NCI-H82 (cell line): ENCODE measurements around the gene TOP1.
A peak's percentile ranks its signal among the peaks of the same experiment; 100 is the strongest.

ENCODE experiments used
- DNase-seq: peaks from one replicate; lab custom pipeline; 2025; lab: John Stamatoyannopoulos, UW

TOP1 gene

GRCh38 chr20:41004531-41005360 lies 23.9 kb upstream of the TOP1 start:
- peak; percentile 92 for DNase-seq

GRCh38 chr20:41005361-41005729 lies 23.3 kb upstream of the TOP1 start:
- peak; percentile 81 for DNase-seq

DNA sequence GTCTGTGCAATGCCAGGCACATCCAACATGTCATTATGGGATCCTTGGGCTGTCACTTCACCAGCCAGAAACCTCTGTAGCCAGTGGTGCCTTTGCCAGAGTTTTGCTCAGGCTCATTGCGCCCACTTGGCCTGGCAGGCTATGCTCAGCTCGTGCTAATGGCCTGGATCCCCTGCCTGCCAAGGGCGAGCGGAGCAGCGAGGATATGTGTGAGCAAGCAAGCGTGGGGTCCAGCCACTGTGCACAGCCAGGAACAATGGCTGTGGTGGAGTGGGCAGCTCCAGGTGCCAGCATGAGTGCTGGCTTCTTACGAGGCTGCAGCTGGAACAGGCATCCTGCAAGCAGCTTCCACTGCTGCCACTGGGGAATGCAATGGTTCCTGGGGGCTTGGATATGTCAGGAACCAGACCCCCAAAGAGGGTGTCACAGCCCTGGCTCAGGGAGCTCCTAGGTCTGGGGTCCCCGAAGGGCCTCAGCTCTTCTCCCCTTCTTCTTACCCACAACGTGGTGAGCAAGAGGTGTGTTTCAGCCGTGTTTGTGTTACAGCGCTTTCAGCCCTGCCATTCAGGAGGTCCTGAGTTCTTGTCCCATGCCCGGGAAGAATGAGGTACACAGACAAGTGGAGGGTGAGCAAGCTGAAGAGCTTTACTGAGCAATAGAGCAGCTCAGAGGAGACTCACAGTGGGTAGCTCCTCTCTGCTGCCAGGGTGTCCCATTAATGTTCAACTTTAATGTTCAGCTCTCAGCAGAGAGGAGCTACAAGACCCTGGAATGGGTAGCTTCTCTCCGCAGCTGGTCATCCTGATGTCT lies 22.3 kb upstream of the TOP1 start:
- DNase-seq, result no peak

DNA sequence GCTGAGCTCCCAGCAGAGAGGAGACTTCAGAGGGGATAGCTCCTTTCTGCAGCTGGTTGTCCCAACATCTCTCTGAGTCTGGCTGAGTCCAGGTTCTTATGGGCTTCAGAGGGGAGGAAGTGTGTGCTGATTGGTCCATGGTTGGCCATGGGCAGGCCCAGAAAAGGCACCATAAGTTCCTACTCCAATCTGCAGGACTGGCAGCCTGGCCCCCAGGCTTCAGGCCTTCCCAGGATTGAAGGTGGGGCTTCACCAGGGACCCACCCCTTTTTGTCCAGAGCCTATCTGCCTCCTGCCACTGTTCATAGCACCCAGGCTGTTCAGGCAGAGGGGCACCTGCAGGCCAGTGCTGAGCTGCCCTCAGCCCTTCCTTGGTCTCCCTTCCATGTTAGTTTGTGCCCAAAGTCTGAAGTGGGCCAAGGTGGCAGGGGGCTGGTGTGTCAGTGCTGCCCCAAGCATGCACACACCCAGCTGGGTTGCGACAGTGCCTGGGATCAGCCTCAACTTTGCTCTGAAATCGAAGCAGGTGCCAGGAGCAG lies 21.6 kb upstream of the TOP1 start:
- DNase-seq, result no peak

- DNase-seq, result no peak
Observed at GRCh38 chr20:41007481-41007880, 21.1 kb upstream of the TOP1 start.

DNA sequence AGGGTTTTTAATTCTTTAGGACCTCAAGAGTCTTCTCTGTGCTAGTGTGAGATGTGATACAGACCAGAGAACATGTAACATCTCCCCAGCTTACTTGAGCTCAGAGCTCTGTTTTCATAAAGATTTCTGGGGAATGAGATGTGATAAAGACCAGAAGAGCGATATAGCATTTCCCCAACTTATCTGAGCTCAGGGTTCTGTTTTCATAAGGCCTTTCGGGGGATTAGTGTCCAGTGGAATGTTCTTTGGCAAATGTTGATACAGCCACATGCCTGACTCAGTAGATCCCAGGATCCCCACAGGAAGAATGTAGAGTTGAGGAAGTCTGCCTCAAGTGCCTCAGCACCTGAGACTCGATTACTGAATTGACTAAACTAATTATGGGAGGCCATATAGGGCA lies 18.7 kb upstream of the TOP1 start:
- DNase-seq, result no peak

- DNase-seq, result no peak
Observed at GRCh38 chr20:41011551-41012067, 17.0 kb upstream of the TOP1 start.

DNA sequence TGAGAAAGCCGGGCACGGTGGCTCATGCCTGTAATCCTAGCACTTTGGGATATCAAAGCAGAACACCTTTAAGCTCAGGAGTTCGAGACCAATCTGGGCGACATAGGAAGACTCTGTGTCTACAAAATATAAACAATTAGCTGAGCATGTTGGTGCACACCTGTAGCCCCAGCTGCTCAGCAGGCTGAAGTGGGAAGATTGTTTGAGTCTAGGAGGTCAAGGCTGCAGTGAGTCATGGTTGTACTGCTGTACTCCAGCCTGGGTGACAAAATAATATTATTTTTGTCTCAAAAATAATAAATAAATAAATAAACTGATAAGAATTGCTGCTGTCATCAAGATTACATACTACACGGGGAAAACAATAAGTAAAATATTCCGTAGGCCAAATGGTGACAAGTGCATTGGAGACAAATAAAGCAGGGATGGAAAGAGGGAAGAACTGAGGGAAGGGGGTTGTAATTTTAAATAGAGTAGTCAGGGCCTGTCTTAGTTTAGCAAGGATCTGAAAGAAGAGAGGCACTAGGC lies 14.0 kb upstream of the TOP1 start:
- no peak for DNase-seq

DNA sequence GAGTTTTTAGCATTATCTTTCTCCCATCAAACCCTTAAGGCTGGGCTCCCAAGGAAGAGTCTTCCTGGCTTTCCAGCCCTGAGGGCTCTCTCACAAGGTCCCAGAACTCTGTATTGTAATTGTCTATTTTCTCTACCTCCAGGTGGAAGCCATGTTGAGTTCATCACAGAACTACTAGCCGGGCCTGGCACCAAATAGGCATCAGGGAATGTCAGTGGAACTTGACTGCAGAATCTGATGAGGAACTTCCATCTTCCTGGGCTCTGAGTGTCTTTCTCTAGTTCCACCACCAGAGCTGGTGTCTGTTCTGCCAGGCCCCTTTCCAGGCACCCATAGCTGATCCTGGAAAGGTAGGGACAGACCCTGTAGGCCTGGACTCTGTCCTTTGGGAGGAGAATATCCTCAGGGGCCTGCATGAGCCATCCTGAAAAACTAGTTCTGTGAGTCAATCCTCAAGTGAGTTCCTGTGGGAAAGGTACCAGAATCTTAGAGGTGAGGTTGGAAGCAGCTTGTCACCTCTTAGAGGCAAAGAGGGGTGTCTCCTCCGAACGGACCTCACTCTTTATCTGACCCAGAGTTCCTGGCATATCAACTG lies 11.1 kb upstream of the TOP1 start:
- no peak for DNase-seq

DNA sequence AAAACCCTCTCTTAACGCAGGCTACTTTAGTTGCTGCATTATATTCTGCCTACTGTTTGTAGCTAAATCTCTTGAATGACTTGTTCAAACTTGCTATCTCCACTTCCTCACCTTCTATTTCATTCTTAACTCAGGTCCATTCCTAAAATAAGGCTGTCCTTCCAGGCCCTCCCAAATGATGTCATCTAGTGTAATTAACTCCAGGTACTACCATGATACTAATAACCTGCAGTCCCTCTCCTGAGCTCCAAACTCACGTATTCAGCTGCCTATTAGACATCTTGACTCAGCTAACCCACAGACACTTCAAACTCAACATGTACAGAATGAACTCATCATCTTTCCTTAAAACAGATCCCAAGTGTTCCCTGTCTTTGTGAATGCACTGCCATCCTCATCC lies 10.5 kb upstream of the TOP1 start:
- no peak for DNase-seq

DNA sequence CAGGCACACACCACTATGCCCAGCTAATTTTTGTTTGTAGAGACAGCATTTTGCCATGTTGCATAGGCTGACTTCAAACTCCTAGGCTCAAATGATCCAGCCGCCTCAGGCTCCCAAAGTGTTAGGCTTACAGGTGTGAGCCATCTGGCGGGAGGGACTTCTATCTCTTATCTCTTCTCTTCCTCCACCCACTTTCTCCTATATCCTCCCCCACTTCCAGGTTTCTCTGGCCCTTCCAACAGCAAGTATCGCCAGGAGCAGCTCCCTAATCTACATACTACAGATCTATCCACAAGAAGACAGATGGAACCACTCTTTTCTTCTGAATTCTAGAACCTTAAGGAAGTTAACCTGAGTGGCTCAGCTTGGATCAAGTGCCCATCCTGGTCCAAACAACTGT lies 5.1 kb upstream of the TOP1 start:
- peak; percentile 34 for DNase-seq

GRCh38 chr20:41027366-41027765 lies 1.3 kb upstream of the TOP1 start:
- DNase-seq, result peak; percentile 47

- DNase-seq, result peak; percentile 53
Observed at GRCh38 chr20:41027872-41028358, 707 bp upstream of the TOP1 start.

DNA sequence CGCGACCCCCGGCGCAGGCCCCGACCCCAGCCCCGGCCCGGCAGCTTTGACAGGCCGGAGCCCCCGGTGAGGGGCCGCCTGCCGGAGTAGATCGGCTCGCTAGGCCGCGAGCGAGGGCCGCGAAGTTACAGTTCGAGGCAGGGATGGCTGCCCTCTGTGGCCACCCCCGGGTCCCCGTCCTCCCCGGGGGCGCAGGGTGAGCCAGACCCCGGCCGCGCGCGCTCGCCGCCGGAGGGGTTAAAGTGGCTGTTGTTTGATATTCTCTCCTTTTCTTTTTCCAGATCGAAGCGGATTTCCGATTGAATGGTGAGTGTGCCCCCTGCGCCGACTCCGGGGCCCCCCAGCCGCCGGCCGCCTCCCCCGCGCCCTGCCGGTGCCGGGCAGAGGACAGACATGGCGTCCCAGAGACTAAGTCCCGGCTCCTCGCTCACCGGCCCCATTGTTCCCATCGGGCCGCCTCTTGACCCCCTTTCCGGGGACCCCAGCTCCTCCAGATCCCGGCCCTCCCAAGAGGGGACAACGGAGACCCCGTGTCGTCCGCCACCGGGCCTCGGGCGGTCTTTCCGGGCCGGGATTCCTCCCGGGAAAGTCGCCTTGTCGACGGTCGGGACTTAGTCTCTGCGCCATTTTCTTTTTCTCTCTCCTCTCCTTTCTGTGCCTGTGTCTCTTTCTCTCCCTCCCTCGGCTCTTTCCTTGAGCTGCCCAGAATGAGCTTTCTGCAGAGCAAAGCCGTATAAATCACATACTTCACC lies 704 bp downstream of the TOP1 start:
- peak; percentile 51 for DNase-seq

GRCh38 chr20:41030061-41030460 lies 1.4 kb downstream of the TOP1 start:
- no peak for DNase-seq

- DNase-seq, result peak; percentile 38
Observed at GRCh38 chr20:41030531-41031242, 2.1 kb downstream of the TOP1 start.

DNA sequence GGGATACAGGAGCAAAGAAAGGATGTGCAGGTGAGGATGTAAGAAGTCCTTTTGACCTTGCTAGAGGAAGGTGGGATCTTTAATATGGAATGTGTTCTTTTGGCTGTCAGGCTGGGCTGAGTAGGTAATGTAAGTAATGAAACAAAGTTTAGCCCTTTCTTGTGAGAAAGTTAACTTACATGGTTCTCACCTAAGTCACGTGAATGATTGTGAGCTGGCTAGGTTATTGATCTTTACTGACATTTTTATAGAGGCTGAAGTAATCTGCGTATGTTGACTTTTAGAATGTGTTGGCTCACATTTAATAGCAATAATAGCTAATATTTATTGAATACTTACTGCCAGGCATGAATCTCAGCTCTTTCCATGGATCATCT lies 2.6 kb downstream of the TOP1 start:
- no peak for DNase-seq

- no peak for DNase-seq
Observed at GRCh38 chr20:41032271-41032670, 3.6 kb downstream of the TOP1 start.

DNA sequence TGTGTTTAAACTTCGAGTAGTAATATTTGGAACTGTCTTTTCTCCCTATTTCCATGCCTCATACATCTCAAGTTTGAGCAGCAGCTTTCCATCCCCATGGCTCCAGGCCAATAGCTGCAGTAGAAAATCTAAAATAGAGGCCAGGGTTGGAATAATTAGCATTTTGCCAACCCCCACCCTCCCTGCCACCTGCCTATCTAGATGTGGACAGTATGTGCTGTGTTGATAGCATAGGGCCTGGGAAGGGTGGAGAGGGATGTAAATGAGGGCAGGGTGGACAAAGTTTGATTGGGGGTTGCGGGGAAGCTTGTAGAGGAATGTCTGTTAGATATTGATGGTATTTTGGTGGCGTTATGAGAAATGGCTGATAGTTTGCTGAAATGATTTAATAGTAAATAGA lies 5.6 kb downstream of the TOP1 start:
- DNase-seq, result no peak

GRCh38 chr20:41035207-41035606 lies 6.6 kb downstream of the TOP1 start:
- no peak for DNase-seq

DNA sequence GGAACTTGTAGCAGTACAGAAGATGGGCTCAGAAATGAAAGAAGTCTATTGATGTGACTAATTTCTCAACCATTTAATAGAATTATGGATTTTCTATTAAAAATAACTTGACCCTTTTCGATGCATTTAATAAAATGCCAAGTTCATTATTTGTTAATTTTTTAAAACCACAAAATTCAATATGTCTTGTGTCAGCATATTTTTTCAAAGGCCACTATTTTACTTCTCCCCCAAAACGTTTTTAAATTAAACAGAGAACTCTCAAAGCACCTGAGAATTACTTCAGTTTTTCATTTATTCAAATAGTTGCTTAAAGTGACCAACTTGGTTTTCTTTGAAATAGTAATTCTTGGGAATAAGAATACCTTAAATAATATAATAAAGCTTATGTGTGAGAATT lies 8.6 kb downstream of the TOP1 start:
- no peak for DNase-seq
